GM21423 (cell line): ENCODE measurements around the gene PIP4K2C.
"Not testable (repeated sequence)": the region's sequence is repeated elsewhere in the genome, so short reads cannot be mapped to it uniquely, and the experiment has no call there.

Source experiments
- ATAC-seq: cut with Tn5 transposase; IDR thresholded peaks from one replicate; pipeline ENCODE4 v1.9.1; 2021; ENCODE audit warnings: mild to moderate bottlenecking, moderate library complexity; ENCODE audit not compliant: unreplicated experiment

Gene PIP4K2C

DNA sequence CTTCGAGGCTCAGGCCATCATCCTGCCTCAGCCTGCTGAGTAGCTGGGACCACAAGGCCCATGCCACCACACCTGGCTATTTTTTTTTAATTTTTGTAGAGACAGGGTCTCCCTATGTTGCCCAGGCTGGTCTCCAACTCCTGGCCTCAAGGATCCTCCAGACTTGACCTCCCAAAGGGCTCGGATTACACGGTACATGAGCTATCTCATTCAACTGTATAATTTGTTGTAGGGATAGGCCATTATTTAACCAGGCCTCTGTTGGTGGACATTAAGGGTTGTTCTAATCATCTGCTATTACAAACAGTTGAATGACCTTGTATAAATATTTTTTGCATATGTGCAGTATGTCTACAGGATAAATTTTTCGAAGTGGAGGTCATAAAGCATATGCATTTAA is 32.1 kb upstream of the PIP4K2C start:
- ATAC-seq, result no peak

DNA sequence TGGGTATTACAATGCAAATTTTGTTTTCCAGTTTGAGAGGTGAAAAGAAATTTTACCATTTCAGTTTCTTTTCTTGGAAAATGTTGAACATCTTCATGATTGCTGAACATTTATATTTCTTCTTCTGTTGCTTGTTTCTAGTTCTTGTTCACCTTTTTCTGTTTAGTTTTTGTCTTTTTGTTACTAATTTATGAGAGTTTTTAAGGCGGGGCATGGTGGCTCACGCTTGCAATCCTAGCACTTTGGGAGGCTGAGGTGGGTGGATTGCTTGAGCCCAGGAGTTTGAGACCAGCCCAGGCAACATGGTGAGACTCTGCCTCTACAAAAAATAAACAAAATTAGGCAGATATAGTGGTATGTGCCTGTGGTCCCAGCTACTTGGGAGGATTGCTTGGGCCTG is 30.5 kb upstream of the PIP4K2C start:
- ATAC-seq, result no peak

DNA sequence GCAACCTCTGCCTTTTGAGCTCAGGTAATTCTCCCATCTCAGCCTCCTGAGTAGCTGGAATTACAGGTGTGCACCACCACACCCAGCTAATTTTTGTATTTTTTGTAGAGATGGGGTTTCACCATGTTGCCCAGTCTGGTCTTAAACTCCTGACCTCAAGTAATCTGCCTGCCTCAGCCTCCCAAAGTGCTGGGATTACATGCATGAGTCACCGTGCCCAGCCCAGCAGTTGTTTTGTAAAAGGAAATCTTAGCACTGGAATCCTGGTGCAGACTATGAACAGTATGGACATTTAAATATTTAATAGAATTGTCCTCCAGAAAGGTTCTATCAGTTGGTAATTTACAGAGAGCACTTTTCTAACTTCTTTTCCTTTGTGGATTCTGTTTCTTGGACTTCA is 29.9 kb upstream of the PIP4K2C start:
- ATAC-seq, result not testable (repeated sequence)

GRCh38 chr12:57563358-57563757 is 27.6 kb upstream of the PIP4K2C start:
- no peak for ATAC-seq

- no peak for ATAC-seq
Observed at GRCh38 chr12:57564178-57564740, 26.7 kb upstream of the PIP4K2C start.

DNA sequence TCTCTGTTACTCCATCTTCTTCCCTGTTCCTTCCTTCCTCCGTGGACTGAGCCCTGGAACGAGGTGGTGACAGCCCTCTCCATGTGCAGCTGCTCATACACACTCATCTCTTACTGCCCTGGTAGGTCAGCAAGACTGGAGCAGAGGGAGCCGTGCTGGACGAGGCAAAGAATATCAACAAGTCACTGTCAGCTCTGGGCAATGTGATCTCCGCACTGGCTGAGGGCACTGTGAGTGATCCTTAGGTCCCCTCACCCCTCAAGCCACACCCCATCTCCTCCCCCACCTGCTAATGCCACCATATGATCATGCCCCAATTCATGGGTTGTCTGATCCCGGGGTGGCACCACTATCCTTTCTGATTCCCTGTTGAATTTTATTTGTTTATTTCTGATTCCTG is 22.2 kb upstream of the PIP4K2C start:
- ATAC-seq, result no peak

- no peak for ATAC-seq
Observed at GRCh38 chr12:57569858-57570257, 21.1 kb upstream of the PIP4K2C start.

GRCh38 chr12:57570438-57570837 is 20.6 kb upstream of the PIP4K2C start:
- not testable (repeated sequence) for ATAC-seq

- no peak for ATAC-seq
Observed at GRCh38 chr12:57571926-57572762, 18.8 kb upstream of the PIP4K2C start.

DNA sequence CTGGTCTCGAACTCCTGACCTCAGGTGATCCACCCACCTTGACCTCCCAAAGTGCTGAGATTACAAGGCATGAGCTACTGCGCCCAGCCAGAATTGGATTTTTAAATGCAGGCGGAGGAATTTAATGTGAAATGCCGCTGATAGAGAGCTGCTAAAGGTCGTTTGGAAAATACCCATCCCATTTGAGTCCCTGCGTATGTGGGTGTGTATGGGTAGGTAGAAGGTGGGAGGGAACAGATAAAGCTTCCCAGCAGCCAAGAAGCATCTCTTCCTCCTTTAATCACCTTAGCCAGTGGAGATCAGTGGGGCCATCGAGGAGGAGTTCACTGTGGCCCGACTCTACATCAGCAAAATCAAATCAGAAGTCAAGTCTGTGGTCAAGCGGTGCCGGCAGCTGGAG is 16.2 kb upstream of the PIP4K2C start:
- no peak for ATAC-seq

GRCh38 chr12:57575771-57576612 is 15.0 kb upstream of the PIP4K2C start:
- ATAC-seq, result no peak

GRCh38 chr12:57576613-57577160 is 14.3 kb upstream of the PIP4K2C start:
- ATAC-seq, result no peak

DNA sequence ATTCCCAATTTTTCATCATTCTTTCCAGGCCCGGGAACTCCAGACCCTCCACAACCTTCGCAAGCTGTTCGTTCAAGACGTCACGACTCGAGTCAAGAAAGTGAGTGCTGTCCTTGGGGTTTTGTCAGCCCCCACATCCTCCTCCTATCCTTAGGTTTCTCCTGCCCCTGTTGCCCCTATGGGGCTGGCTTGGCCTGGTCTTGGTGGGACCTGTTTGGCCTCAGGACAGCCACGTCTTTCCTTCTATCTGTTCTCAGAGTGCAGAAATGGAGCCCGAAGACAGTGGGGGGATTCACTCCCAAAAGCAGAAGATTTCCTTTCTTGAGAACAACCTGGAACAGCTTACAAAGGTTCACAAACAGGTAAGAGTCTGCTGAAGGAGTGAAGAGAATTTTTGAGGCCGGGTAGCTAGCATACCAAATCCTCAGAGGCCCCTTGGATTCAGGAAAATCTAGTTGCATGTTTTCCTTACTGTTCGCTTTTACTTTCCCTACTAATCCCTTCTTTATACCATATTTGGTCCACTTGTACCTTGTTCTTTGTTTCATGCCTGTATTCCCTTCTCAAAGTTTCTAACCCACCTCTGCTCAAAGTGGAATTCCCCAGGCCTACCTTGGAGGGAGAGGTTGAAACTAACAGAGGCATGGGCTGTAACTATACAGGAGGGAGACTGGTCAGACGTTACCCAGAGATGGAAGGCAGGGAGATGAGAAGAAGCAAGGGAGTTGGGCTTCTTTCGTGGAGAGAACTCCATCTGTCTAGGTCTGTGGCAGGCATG is 12.8 kb upstream of the PIP4K2C start:
- no peak for ATAC-seq

DNA sequence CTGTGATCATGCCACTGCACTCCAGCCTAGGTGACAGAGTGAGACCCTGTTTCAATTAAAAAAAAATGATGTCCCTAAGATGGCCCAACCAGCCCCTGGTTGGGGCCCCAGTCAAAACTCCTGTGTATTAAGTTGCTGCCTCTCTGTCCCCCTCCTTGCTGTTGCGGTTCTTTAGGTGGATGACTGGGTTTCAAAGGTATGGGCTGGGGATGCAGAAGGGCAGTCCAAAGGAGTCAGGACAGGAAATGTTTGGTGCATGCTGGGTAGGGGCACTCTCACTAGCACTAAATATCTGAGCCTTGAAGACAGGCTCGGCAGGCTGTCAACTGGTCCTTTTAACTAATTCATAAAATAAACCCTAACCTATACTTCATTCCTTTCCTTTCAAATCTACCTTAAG is 12.0 kb upstream of the PIP4K2C start:
- no peak for ATAC-seq

- ATAC-seq, result no peak
Observed at GRCh38 chr12:57579677-57580465, 11.1 kb upstream of the PIP4K2C start.

DNA sequence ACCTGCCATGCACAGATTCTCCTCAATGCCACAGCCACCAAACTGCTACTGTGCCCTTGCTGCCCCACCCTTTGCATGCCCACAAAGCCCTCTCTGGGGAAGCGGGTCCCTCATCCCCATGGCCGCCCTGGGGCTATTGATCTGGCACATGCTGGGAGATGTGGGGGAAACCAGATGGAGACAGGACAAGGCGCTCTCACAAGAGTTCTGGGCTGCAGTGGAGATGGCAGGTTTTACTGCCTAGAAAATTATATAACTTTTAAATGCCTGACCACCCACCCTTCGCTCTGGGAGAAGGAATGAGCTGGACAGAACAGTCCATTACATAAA is 10.6 kb upstream of the PIP4K2C start:
- ATAC-seq, result no peak

- no peak for ATAC-seq
Observed at GRCh38 chr12:57581802-57582201, 9.2 kb upstream of the PIP4K2C start.

DNA sequence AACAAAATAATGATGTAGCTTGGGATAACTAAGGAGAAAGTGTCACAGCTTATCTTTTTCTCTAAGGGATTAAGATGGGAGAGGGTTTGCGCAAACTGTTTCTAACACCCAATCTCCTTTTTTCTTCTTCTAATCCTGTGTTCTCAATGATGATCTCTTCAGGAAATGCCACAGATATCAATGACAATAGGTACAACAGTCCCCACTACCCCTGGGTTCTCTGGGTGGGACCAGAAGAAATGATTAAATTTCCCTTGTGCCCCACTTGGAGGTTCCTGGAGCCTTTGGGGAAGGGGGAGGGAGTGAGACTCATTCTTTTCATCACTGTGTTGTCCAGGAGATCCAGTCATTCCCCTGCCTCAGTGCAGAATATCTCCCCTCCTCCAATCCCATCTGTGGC is 8.6 kb upstream of the PIP4K2C start:
- no peak for ATAC-seq

DNA sequence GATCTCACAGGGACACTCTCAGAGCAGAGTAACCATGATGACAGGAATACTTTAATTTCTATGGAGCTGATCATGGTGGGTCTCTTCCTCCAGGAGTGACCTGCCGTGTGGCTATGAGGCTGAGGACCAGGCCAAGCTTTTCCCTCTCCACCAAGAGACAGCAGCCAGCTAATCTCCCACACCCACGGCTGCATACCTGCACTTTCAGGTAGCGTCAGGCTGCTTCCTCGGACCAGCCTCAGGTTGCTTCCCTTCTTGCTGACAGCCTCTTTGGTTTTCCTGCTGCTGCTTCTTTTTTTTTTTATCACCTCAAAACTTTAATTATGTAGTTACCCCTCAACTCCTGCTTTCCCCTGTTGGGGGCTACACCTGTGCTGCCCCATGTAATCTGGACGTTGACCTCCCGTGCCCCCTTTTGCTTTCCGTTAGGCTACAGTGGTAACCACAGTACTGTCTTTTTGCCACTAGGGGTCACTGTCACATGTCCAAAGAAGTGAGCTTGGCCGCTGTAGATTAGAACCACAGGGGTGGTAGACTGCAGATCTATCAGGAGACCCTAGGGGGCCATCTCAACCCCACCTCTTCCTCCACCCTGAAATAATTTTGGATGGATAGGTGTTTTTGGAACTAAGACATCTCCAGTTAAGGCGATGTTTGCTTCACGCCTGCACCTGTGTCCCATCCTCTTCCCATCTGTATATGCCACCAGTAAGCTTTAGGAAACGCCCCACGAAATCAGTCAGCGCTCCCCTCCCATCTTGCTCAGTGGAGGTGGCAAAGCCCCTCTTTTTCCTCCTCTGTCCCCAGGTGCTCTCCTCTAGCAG is 7.8 kb upstream of the PIP4K2C start:
- peak; percentile 96 for ATAC-seq
